HG02870 (cell line): ENCODE measurements around the gene HMG20B.
"Not testable (repeated sequence)": the region's sequence is repeated elsewhere in the genome, so short reads cannot be mapped to it uniquely, and the experiment has no call there.

Experiments
- ATAC-seq: cut with Tn5 transposase; IDR thresholded peaks from one replicate; pipeline ENCODE4 v1.9.1; 2021; ENCODE audit warnings: mild to moderate bottlenecking, moderate library complexity; ENCODE audit not compliant: unreplicated experiment

Gene HMG20B

GRCh38 chr19:3572855-3573161, at the start of gene HMG20B:
HMG20B (plus strand) TSS chr19:3572944; CDS start chr19:3573310, 366 bp downstream.
- no peak for ATAC-seq

- no peak for ATAC-seq
Measured at GRCh38 chr19:3523361-3524077, 49.2 kb upstream of the HMG20B start.

GRCh38 chr19:3524078-3524842, 48.5 kb upstream of the HMG20B start:
- no peak for ATAC-seq

GRCh38 chr19:3524904-3525451, 47.8 kb upstream of the HMG20B start:
- ATAC-seq = no peak

- no peak for ATAC-seq
Measured at GRCh38 chr19:3526507-3527237, 46.1 kb upstream of the HMG20B start.

- no peak for ATAC-seq
Measured at GRCh38 chr19:3527238-3527910, 45.4 kb upstream of the HMG20B start.

GRCh38 chr19:3528080-3528479, 44.7 kb upstream of the HMG20B start:
- ATAC-seq = no peak

GRCh38 chr19:3528539-3529211, 44.1 kb upstream of the HMG20B start:
- ATAC-seq = no peak

GRCh38 chr19:3529299-3529698, 43.4 kb upstream of the HMG20B start:
- not testable (repeated sequence) for ATAC-seq

- no peak for ATAC-seq
Measured at GRCh38 chr19:3530389-3530788, 42.4 kb upstream of the HMG20B start.

GRCh38 chr19:3531716-3532115, 41.0 kb upstream of the HMG20B start:
- no peak for ATAC-seq

GRCh38 chr19:3532154-3532786, 40.5 kb upstream of the HMG20B start:
- ATAC-seq = no peak

GRCh38 chr19:3533033-3533432, 39.7 kb upstream of the HMG20B start:
- no peak for ATAC-seq

- ATAC-seq = no peak
Measured at GRCh38 chr19:3533563-3534216, 39.1 kb upstream of the HMG20B start.

- no peak for ATAC-seq
Measured at GRCh38 chr19:3534375-3535234, 38.1 kb upstream of the HMG20B start.

- ATAC-seq = no peak
Measured at GRCh38 chr19:3535235-3535535, 37.6 kb upstream of the HMG20B start.

GRCh38 chr19:3535563-3535965, 37.2 kb upstream of the HMG20B start:
- no peak for ATAC-seq

GRCh38 chr19:3535981-3536380, 36.8 kb upstream of the HMG20B start:
- no peak for ATAC-seq
